ENCODE results near the gene OTOG.

GRCh38 chr11:17578958-17579357 is 31.9 kb downstream of the OTOG start:
- TF ChIP-seq EZH2 (IDR thresholded peaks at IDR 0.05; ENCODE audit: insufficient read depth, poor library complexity, severe bottlenecking) (no peak), EZH2phosphoT487 (IDR thresholded peaks at IDR 0.05; ENCODE audit: insufficient read depth, low read depth) (no peak)

Data from GM23248 (cell line).